Activated CD4-positive, alpha-beta T cell treated with anti-CD3 and anti-CD28 coated beads, Interleukin-2, amount 50 U/mL, for 24 hours (primary cell): ENCODE results near the gene FSTL5.

ENCODE experiments used
- DNase-seq, 2 donors: peaks; one replicate each; pipeline ENCODE4 v3.0.0-alpha.2; 2020; ENCODE audit warnings: low read depth in 1 of 2, low spot score in 1 of 2

The FSTL5 gene

DNA sequence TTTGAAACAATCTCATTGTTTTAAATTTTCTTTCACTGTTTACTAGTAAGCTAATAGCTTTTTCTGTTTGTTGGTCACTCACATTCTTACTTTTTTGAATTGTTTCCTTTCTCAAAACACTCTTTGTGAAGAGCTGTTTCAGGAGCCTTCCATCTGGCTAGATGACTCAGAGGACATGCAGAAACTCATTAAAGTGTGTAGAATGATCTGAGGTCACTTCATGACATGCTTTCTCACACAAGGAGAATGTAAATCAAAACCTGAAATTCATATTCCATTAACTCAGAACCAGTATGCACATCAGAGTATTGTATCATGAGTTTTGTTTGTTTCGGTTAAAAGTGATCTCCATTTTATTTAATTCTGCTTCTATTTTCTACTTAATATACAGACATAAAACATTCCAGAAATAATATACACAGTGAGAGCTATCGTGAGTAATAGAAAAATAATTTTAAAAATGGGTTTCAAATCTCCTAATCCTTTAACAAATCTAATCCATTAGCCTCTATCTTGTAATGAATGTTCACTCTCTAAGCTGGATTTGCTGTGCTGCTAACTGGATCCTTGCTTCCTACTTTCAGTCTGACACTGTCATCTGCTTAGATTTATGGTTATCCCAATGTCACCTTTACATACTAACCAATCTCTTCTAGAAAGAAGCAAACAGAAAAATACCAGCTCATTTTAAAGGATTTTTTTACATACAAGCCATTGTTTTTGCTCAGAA lies 449.6 kb downstream of the FSTL5 start:
- no peak for DNase-seq

DNA sequence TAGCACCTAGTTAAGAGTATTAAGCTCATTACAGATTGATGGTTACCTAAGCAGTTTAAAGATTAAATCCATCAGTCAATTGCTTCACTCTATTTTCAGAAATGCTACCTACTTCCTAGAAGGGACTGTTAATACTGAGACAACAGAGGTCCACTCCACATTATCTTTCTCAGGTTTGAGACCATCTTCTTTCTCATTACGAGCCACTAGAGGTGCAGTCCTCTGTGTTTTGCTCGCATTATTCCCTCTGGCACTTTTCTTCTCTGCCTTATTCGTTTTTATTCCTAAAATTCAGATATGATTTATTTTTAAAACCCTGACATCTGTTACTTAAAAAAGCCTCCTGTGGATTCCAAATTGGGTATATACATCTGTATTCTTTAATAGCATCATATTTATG lies 459.1 kb downstream of the FSTL5 start:
- no peak for DNase-seq

DNA sequence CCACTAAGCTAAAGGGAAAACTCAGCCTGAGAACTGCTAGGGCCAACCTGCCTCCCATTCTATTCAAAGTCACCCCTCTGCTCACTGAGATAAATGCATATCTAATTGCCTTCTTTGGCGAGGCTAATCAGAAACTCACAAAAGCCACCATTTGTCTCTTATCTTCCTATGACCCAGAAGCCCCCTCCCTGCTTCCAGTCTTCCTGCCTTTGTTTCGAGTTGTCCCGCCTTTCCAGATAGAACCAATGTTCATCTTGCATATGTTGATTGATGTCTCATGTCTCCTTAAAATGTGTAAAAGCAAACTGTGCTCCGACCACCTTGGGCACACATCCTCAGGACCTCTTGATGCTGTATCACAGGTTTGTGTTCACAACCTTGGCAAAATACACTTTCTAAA lies 459.8 kb downstream of the FSTL5 start:
- DNase-seq: no peak

DNA sequence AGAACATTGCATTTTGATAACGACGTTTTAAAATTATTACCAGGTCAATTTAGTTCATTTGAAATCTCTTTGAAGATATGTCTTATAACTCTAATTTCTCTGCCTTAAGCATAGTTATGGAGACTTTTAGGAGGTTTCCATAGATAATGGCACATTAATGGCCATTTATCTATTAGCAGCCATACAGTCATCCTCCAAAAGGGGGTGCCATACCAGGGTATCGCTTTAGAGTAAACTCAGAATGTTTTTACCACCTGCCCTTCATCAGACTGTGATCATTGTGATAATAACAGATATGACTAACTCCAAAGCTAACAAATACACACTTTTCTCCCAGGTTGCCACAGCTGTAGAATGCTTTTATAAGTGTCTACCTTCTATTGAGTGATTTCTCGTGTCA lies 461.5 kb downstream of the FSTL5 start:
- DNase-seq: no peak

DNA sequence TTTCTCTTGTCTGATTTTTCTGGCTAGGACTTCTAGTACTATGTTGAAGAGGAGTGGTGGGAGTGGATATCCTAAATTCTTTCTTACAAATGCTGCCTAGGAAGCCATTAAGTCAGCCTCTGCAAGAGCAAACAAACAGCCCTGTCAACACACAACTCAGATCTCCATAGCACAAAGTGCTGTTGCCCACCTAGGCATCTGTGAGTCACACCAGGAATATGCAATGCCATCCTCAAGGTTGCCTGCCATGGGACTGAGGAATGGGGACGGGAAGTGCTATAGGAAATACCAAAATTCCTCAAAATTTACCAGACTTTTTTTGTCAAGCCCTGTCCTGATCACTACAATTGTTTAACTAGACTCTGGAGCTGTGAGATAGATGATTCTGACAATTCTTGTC lies 466.9 kb downstream of the FSTL5 start:
- no peak for DNase-seq

DNA sequence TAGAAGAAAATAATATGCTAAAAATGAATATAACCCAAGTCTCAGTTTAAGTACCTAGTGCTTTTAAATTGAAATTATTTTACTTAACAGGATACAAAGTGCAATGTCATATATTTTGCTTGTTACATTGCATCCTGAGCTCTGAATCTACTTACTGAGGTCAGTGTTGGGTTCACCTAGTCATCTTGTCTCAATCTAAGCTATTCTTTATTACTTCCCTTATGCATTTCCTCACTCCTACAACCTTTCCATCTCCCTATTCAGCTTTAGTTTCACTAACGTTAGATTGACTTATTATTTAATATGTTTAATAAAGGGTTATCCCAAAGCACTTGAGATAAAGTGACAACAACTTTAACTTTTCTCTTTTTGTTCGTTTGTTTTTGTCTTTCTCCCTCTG lies 483.7 kb downstream of the FSTL5 start:
- no peak for DNase-seq

DNA sequence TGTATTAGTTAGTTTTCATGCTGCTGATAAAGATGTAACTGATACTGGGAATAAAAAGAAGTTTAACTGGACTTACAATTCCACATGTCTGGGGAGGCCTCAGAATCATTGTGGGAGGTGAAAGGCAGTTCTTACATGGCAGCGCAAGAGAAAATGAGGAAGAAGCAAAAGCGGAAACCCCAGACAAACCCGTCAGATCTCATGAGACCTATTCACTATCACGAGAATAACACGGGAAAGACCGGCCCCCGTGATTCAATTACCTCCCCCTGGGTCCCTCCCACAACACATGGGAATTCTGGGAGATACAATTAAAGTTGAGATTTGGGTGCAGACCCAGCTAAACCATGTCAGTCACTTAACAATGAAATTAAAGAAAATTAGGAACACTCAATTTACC lies 499.1 kb downstream of the FSTL5 start:
- no peak for DNase-seq

DNA sequence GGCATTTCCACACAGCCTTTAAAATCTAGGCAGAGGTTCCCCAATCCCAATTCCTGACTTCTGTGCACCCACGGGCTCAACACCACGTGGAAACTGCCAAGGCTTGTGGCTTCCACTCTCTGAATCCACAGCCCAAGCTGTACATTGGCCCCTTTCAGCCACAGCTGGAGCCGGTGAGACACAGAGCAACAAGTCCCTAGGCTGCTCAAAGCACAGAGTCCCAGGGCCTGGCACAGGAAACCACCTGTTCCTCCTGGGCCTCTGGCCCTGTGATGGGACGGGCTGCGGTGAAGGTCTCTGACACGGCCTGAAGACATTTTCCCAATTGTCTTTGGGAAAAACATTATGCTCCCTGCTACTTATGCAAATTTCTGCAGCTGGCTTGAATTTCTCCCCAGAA lies 500.0 kb downstream of the FSTL5 start:
- no peak for DNase-seq

DNA sequence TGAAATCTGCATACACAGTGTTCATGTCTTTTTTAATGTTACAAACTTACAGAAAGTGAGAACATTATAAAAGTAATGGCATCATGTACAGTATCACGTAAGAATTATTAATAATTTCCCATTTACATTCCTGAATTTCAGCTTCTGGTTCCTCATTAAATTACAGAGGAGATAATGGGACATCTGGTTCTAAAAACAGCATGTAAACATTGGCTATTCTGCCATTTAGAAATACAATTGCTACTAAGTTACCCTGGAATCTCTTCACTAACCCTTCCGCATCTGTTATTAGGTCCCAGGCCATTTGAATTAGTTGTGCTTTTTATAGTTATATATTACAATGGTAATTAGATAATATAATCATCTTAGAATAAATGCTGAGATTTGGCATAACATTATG lies 505.1 kb downstream of the FSTL5 start:
- no peak for DNase-seq

DNA sequence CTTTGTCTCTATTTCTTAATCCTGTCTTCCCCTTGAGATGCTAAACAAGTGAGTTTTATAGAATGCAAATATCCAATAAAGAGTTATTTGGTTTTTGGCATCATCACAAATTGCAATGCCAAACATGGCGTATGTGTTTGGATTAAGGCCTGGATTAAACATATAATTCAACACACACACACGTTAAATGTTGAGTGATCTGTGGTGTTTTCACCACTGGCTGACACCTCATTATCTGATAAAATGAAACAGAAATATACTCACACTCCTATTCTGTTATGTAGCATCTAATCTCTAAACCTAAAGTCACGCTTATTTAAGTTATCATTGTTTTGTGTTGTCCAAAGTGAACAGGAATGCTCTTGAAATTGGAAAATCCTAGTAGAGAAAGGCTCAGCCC lies 506.2 kb downstream of the FSTL5 start:
- no peak for DNase-seq

DNA sequence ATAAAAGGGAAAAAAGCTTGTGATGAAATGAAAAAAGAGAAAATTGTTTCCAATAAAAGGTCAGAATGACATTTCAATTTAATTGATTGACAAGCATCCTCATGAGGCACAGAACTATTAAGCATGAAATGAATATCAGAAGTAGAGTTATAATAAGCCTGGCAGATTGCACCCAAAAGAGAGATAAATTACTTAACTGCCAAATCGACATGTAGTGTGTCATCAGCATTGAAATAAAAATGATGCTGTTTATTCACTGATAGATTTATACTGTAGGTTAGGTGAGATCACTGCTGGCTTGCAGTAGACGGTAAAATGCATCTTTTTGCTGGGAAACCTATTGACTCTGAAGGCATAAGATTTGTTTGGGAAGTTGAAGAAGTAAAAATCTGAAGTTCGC lies 507.2 kb downstream of the FSTL5 start:
- no peak for DNase-seq

DNA sequence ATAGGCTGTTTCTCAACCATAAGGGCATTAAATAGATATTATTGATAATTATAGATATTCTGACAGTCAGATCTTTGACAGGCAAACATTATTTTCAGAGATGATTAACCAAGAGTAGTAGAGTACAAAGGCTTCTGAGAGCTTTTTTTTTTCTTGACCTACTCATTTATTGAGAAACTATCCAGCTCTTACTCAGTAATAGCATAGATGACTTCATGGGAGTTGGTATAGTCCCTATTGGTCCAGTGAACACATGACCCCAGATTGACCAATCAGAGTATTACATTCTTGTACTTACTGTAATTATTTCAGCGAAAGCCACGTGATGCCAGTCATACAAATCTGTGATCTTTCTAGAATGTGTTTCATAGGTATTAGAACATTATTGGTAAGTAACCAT lies 508.7 kb downstream of the FSTL5 start:
- no peak for DNase-seq

DNA sequence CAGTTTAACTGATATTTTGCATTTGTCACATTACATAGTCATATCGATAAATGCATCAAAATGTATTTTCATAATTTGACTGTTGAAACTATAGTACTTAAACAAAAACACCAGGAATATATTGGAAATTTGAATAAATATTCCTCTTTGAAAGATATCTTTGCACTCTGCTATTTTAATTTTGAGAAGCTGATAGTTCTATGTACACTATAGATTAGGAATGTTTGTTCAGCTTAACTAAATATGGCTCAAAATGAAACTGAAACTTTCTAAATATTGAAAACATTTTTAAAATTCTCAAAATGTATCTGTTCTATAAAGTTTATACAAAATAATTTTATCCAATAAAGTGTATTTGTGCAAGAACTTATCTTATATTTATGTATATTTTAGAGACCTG lies 510.1 kb downstream of the FSTL5 start:
- no peak for DNase-seq

DNA sequence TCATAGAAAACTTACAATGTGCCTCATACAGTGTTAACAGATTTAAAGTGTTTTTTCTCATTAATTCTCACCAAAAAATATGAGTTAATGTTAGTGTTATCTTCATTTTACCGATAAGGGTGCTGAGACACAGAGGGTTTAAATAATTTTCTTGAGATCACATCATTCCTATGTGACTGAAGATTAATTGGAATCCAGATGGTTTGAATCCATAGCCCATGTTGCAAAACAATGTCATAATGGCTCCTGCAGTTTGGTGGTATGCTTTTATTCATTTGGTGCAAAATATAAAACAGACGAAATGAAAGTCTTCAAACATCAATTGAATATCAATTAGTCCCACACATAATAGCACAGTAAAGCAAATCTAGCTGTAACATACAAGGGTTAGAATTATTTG lies 512.2 kb downstream of the FSTL5 start:
- no peak for DNase-seq

DNA sequence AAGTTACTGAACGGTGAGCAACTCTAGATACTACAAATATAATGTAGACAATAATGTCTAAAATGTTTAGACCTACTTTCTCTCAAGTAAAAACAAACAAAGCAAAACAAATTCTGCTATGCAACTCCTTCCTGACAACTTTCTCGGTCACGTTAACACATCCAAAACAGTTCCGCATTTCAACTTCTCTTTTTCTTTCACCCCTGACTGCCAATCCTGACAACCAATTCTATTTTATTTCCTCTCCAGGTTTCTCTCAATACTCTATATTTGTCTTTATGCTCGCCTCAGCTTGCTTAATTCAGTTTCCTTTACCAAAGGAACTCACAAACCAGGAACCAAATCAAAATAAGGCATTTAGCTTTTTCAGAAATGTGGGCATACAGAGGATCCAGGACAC lies 513.0 kb downstream of the FSTL5 start:
- DNase-seq: no peak

DNA sequence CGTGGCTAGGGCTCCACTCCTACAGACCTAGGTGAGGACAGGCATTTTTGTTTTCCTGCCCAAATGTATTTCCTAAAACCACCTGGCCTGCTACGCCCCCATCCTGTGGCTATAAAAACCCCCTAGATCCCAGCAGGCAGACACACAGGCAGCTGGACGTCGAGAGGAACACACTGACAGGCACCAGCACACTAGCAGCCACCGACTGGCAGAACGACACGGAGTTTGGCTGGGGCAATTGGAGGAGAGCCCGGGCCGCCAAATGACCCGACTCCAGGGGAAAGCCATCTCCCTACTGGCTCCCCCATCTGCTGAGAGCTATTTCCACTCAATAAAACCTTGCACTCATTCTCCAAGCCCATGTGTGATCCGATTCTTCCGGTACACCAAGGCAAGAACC lies 516.0 kb downstream of the FSTL5 start:
- DNase-seq: no peak

DNA sequence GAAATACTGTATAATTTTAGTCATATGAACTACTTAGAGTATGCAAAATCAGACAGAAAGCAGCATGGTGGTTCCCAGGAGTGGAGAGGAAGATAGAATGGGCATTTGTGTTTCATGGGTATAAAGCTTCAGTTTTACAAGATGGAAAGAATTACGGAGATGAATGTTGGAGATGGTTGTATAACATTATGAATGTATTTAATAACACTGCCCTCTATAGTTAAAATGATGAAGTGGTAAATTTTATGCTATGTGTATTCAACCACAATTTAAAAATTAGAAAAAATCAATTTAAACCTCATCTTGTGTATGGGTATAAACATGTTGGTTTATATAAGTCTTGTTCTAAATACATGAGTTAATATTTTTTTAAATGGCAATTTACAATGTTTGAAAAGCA lies 521.1 kb downstream of the FSTL5 start:
- DNase-seq: no peak

DNA sequence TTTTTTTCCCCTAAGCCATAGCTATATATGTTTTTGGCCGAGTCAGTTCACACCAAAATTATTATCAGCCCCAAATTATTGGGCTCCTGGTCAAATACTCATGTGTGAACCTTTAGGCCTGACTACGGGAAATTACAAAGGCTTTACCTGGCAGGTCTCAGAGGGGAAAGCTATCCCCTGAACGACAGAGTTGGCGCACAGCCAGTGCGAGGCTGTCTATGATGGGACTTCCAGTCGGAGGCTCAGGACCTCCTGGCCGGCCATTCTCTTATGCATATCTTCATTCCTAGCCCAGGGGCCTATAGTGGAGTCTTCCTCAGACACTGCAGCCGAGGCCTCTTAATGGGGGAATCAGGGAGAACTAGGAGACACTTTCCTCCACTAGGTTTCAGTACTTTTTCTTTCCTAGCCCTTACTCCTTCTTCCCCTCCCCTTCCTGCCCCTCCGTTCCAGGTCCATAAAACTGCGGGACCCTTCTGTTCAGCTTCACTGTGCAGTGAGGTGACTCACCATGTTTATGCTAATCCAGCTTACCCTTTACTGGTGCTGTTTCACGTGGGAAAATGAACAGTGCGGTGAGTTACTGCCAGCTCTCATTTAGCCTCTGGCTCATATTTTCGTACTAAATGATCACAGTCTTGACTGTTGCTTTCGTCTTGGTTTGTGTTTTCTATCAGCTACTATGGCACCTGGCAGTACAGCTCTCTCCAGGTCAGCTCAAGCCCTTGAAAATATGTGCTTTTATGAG lies 533.9 kb downstream of the FSTL5 start:
- no peak for DNase-seq

DNA sequence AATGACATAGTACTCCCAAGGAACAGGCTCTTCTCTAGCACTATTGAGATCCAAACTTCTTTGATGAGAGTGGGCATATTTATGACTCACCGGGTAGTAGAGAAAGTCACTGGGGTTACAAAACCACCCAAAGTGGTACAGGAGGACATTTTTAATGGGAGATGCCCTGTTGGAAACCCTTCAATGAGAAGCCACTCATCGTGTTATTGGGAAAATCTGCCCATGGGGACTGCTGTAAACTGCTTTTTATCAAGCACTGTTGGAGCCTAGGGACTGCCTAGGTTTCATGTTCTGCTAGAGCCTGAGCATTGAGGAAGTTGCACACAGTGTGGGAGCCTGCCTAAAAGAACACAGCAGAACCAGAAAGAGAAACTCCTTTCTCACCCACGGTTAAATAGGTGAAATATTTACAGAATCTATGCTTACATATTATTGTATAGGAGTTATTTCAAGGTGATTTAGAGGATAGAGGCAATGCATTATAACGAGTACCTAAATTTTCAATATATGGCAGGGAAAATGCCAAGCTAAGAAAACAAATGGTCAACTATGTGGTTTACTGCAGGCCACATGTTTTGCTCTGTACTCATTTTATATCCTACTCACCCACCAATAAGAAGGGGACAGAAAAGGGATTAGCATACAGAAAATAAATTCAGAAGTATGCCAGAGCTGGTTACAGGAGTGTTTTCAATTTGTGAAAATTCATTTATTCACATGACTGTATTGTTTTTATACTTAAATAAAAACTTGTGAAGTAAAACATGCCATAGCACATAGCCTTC lies 559.1 kb downstream of the FSTL5 start:
- no peak for DNase-seq

DNA sequence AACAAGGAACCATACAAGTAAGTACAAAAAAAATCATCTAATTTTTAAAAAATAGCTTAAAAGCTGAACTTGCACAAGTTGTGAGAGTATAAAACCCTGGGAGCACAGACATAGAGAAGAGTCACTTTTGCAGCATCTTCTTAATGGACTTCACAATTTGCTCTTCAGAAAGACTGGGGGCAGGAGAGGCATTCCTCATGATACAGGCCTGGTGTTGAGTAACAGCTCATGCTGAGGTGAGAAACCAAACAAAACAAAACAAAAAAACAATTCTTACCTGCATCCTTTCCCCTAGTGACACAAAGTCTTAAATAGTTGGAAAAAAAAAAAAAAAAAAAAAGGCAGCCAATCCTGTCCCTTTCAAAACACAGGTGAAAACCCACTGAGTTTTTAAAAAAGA lies 562.8 kb downstream of the FSTL5 start:
- DNase-seq: no peak

DNA sequence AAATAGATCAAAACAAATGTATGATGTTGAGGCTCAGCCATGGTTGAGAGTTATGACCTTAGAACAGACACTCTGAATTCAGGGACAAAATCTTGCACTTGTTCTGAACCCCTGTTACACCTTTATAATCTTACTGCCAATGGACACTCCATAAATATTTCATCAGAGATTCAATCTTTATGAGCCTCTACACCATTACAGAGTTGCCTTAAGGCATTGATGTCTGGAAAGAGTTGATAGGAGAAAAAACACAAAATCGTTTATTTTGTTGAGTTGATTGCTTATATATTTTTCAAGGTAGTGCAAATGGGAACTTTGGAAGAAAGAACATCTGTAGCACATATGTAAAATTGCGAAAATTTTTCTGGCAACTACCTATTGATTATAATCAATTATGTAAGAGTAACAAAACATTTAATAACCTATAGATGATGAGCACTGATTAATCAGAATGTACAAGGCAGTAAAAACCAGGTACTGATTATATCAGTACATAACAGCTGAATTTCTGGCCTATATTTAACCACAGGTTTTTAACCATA lies 568.5 kb downstream of the FSTL5 start:
- no peak for DNase-seq

DNA sequence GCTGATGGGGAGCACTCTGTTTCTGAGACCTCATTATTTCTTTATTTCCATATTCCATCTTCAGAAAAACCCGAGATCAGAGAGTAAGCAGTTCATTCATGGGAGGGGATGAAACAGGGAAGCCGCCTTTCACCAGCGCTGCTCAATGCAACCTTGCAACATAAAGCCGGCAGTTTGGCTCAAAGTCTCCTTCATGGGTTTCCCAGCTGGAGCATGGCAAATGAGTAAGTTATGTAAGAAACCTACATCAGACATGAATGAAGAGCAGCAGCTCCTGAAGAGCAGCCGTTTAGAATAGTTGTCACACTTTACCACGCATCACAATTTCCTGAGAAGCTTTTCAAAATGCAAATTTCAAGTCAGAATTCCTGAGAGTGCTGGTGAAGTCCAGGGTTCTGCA lies 578.8 kb downstream of the FSTL5 start:
- no peak for DNase-seq
